Osteoblast (primary cell): ENCODE results near the gene ANO4. TPM values are rescaled to one million over a fixed set of nuclear protein-coding genes. Genes with fewer than 3 reads are reported as not detected.

ENCODE experiments used
- DNase-seq: peaks from one replicate; pipeline ENCODE4 v3.0.0; 2011; ENCODE audit warnings: low spot score, mixed read lengths; ENCODE audit not compliant: insufficient read length; ENCODE audit errors: missing footprints
- H2AFZ ChIP-seq: 2 replicates; pipeline ENCODE4 v1.6.0; 2011; ENCODE audit warnings: mild to moderate bottlenecking, low read length
- H3K27ac ChIP-seq: 2 replicates; pipeline ENCODE4 v1.5.1; 2011; ENCODE audit warnings: mild to moderate bottlenecking, low read depth, low read length, moderate library complexity
- H3K27me3 ChIP-seq: 2 replicates; pipeline ENCODE4 v1.6.0; 2012; ENCODE audit warnings: mild to moderate bottlenecking, control low read depth, inconsistent platforms, low read length, moderate library complexity; ENCODE audit not compliant: insufficient read depth
- H3K36me3 ChIP-seq: 2 replicates; pipeline ENCODE4 v1.5.1; 2011; ENCODE audit warnings: mild to moderate bottlenecking, low read length, control low read depth, moderate library complexity; ENCODE audit not compliant: insufficient read depth
- H3K4me1 ChIP-seq: 2 replicates; pipeline ENCODE4 v1.5.1; 2011; ENCODE audit warnings: mild to moderate bottlenecking, low read length, control low read depth, moderate library complexity; ENCODE audit not compliant: insufficient read depth
- H3K4me2 ChIP-seq: 2 replicates; pipeline ENCODE4 v1.6.0; 2011; ENCODE audit warnings: mild to moderate bottlenecking, low read length; ENCODE audit not compliant: insufficient read depth
- H3K4me3 ChIP-seq: fragments of 200-600 bp; sonication (generic); 3 replicates; pipeline ENCODE4 v1.5.1; 2012; ENCODE audit warnings: mild to moderate bottlenecking, low read length, inconsistent platforms; ENCODE audit not compliant: insufficient read depth
- H3K79me2 ChIP-seq: 2 replicates; pipeline ENCODE4 v1.6.0; 2012; ENCODE audit warnings: mild to moderate bottlenecking, low read length, control low read depth, inconsistent platforms; ENCODE audit not compliant: insufficient read depth
- H3K9me3 ChIP-seq: 2 replicates; pipeline ENCODE4 v1.5.1; 2011; ENCODE audit warnings: low read depth, low read length, control low read depth
- H4K20me1 ChIP-seq: 2 replicates; pipeline ENCODE4 v1.6.0; 2012; ENCODE audit warnings: mild to moderate bottlenecking, low read length, control low read depth; ENCODE audit not compliant: insufficient read depth
- total RNA-seq: library from RNA; depleted of rRNA; stranded (reverse); fragments of >200 nt; gene quantifications from 2 replicates; pipeline ENCODE4 v1.2.3, GENCODE V29; 2012
- TF ChIP-seq, protein P1 (sequence below): IDR thresholded peaks from 2 replicates; pipeline ENCODE4 v1.5.1; 2011; ENCODE audit warnings: mild to moderate bottlenecking, low read depth, low read length, moderate library complexity; ENCODE audit errors: extremely low read depth

Gene ANO4
- total RNA-seq, 1 donor: not detected

DNA sequence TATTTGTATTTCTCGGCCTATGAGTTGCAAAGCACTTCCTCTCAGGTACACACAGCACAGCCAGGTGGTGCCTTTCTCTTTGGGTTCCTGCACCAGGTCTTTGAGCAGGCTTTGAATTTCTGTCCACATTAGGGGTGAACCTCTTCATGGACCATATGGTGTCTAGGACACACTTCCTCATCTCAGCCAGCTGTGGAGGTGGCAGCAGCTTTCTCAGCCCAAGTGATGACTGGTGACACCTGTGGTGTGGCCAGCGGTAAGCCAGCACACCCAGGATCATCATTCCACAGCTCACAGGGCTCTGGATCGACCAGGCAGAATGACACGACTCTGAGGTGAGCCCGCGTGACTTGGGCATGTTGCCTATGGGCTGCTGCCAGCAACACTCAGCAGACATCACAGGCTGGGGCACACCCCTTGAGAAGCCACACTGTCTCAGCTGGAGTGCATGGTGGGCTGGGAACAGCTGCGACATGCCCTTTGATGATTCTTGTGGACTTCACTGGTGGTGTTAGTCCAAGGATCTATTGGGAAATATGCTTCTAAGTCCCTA is 378.7 kb downstream of the ANO4 start:
- Histone ChIP-seq H3K27ac (no peak overlapping the region), H4K20me1 (no peaks in the 10 kb centered on the region), H3K4me1 (no peaks in the 10 kb centered on the region), H2AFZ (no peak overlapping the region), H3K27me3 (no peaks in the 10 kb centered on the region), H3K79me2 (no peaks in the 10 kb centered on the region), H3K36me3 (no peaks in the 10 kb centered on the region), H3K4me2 (no peak overlapping the region), H3K9me3 (no peaks in the 10 kb centered on the region), H3K4me3 (no peak overlapping the region)
- TF ChIP-seq, protein P1, sequence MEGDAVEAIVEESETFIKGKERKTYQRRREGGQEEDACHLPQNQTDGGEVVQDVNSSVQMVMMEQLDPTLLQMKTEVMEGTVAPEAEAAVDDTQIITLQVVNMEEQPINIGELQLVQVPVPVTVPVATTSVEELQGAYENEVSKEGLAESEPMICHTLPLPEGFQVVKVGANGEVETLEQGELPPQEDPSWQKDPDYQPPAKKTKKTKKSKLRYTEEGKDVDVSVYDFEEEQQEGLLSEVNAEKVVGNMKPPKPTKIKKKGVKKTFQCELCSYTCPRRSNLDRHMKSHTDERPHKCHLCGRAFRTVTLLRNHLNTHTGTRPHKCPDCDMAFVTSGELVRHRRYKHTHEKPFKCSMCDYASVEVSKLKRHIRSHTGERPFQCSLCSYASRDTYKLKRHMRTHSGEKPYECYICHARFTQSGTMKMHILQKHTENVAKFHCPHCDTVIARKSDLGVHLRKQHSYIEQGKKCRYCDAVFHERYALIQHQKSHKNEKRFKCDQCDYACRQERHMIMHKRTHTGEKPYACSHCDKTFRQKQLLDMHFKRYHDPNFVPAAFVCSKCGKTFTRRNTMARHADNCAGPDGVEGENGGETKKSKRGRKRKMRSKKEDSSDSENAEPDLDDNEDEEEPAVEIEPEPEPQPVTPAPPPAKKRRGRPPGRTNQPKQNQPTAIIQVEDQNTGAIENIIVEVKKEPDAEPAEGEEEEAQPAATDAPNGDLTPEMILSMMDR: no peak
- no peak for DNase-seq

DNA sequence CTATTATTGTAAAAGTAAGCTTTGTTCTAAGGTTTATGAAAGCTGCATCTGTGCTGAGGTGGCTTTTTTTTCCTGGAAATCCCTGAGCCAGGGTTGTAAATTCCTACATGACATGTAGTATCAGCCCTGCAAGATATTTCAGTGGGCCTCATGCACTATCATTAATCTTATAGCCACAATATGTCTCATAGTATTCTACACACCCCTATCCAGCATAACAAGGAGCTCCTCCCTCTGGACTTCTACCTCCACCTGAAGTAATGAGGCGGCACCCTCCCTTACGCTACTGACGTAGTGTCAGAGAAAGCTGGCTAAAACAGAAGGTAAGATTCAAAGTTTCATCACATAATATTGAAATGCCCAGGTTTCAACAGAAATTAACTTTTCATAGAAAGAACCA is 380.0 kb downstream of the ANO4 start:
- DNase-seq: no peak
- no peak overlapping the region for H3K4me2 ChIP-seq
- TF ChIP-seq, protein P1: no peak
- H4K20me1 ChIP-seq: no peaks in the 10 kb centered on the region
- no peaks in the 10 kb centered on the region for H3K36me3 ChIP-seq
- no peak overlapping the region for H3K4me3 ChIP-seq
- no peaks in the 10 kb centered on the region for H3K27me3 ChIP-seq
- H3K4me1 ChIP-seq: no peaks in the 10 kb centered on the region
- no peak overlapping the region for H2AFZ ChIP-seq
- no peaks in the 10 kb centered on the region for H3K79me2 ChIP-seq
- H3K27ac ChIP-seq: no peak overlapping the region
- no peaks in the 10 kb centered on the region for H3K9me3 ChIP-seq

Other genes with a start within 250 kb of the ANO4 start
- 29.3 and 33.3 TPM in 2 replicates for gene GAS2L3, start 221.1 kb upstream of the ANO4 start, total RNA-seq